Keratinocyte (primary cell): ENCODE measurements around the gene POMT2. TPM values are rescaled to one million over a fixed set of nuclear protein-coding genes. Genes with fewer than 3 reads are reported as not detected.

Experiments used
- DNase-seq: peaks from one replicate; pipeline ENCODE4 v3.0.0-alpha.2; 2011; ENCODE audit warnings: low read depth, missing footprints, low spot score
- FAIRE-seq: peaks from 2 replicates; lab custom pipeline; 2011; peaks lifted over from hg19 to GRCh38; lab: Jason Lieb, UNC
- H2AFZ ChIP-seq: 2 replicates; pipeline ENCODE4 v1.6.0; 2012; ENCODE audit warnings: low read length, control low read depth, inconsistent platforms; ENCODE audit not compliant: control insufficient read depth
- H3K27ac ChIP-seq: 2 replicates; pipeline ENCODE4 v1.5.1; 2011; ENCODE audit warnings: low read length; ENCODE audit not compliant: control insufficient read depth, insufficient read depth
- H3K27me3 ChIP-seq: 3 replicates; pipeline ENCODE4 v1.6.0; 2011; ENCODE audit warnings: low read length; ENCODE audit not compliant: control insufficient read depth, insufficient read depth; ENCODE audit errors: extremely low read depth
- H3K36me3 ChIP-seq, 2 experiments: 2 replicates in 1 of 2; 3 replicates in 1 of 2; pipeline ENCODE4 v1.5.1; 2011; ENCODE audit warnings: low read length in 2 of 2, mild to moderate bottlenecking in 1 of 2; ENCODE audit not compliant: control insufficient read depth in 2 of 2, insufficient read depth in 2 of 2; ENCODE audit errors: extremely low read depth in 1 of 2
- H3K4me1 ChIP-seq: 3 replicates; pipeline ENCODE4 v1.5.1; 2011; ENCODE audit warnings: low read length; ENCODE audit not compliant: control insufficient read depth, insufficient read depth; ENCODE audit errors: extremely low read depth
- H3K4me2 ChIP-seq: 3 replicates; pipeline ENCODE4 v1.6.0; 2011; ENCODE audit warnings: low read depth, low read length; ENCODE audit not compliant: control insufficient read depth, insufficient read depth; ENCODE audit errors: extremely low read depth
- H3K4me3 ChIP-seq, 3 experiments: fragments of 200-600 bp in 1 of 3; sonication (generic) in 1 of 3; 2 replicates in 2 of 3; 3 replicates in 1 of 3; pipeline ENCODE4 v1.5.1; 2011 to 2016; ENCODE audit warnings: low read length in 3 of 3, mild to moderate bottlenecking in 3 of 3, control low read depth in 2 of 3, inconsistent platforms in 1 of 3, low read depth in 1 of 3, mixed read lengths in 1 of 3, mixed run types in 1 of 3, moderate library complexity in 1 of 3; ENCODE audit not compliant: control insufficient read depth in 2 of 3, insufficient read depth in 2 of 3; ENCODE audit errors: extremely low read depth in 1 of 3
- H3K79me2 ChIP-seq: 2 replicates; pipeline ENCODE4 v1.6.0; 2012; ENCODE audit warnings: low read length; ENCODE audit not compliant: control insufficient read depth, insufficient read depth
- H3K9ac ChIP-seq: 3 replicates; pipeline ENCODE4 v1.6.0; 2011; ENCODE audit warnings: low read length; ENCODE audit not compliant: control insufficient read depth, insufficient read depth; ENCODE audit errors: extremely low read depth
- H3K9me1 ChIP-seq: 3 replicates; pipeline ENCODE4 v1.6.0; 2011; ENCODE audit warnings: low read length; ENCODE audit not compliant: control insufficient read depth, insufficient read depth; ENCODE audit errors: extremely low read depth
- H3K9me3 ChIP-seq: 2 replicates; pipeline ENCODE4 v1.5.1; 2012; ENCODE audit warnings: low read depth, low read length; ENCODE audit not compliant: control insufficient read depth
- H4K20me1 ChIP-seq: 3 replicates; pipeline ENCODE4 v1.6.0; 2011; ENCODE audit warnings: low read length; ENCODE audit not compliant: control insufficient read depth, insufficient read depth; ENCODE audit errors: extremely low read depth
- EZH2 ChIP-seq: IDR thresholded peaks from one replicate; pipeline ENCODE4 v1.6.1; 2012; ENCODE audit warnings: inconsistent platforms, mild to moderate bottlenecking, low read length, moderate library complexity
- dilution Hi-C: fragments of 300-500 bp; cut with MboI; formaldehyde crosslinking; loops from one replicate; pipeline ENCODE4 v1.7.0; 2020; ENCODE audit warnings: low sequenced_read_pairs; ENCODE audit not compliant: extremely low pct_ligation_motif_present
- polyA plus RNA-seq, 5 experiments: library from polyadenylated mRNA; depleted of rRNA in 3 of 5; stranded (reverse) in 3 of 5; stranded (forward) in 1 of 5; unstranded in 1 of 5; fragments of >200 nt; gene quantifications; 1 replicate in 1 of 5; 2 replicates in 3 of 5; 3 replicates in 1 of 5; pipeline versions ENCODE4 v1.2.1 to v1.2.3, GENCODE V29; 2011 to 2012; ENCODE audit warnings: missing spikeins in 2 of 5, low read depth in 1 of 5, low replicate concordance in 1 of 5
- TF ChIP-seq, protein P1 (sequence below), 3 experiments: IDR thresholded peaks in 1 of 3; conservative IDR thresholded peaks in 1 of 3; optimal IDR thresholded peaks in 1 of 3; 2 replicates in 2 of 3; 3 replicates in 1 of 3; pipeline versions ENCODE3 to v1.5.1; 2011; ENCODE audit warnings: low read length in 3 of 3, mild to moderate bottlenecking in 3 of 3, moderate library complexity in 2 of 3, control low read depth in 1 of 3, inconsistent platforms in 1 of 3; ENCODE audit not compliant: insufficient read depth in 2 of 3; ENCODE audit errors: extremely low read depth in 1 of 3

The POMT2 gene
- polyA plus RNA-seq, 1 donor (not counting 4 experiments of a cell fraction or from before 2014, with no cell fraction given), result 21.1 TPM

DNA sequence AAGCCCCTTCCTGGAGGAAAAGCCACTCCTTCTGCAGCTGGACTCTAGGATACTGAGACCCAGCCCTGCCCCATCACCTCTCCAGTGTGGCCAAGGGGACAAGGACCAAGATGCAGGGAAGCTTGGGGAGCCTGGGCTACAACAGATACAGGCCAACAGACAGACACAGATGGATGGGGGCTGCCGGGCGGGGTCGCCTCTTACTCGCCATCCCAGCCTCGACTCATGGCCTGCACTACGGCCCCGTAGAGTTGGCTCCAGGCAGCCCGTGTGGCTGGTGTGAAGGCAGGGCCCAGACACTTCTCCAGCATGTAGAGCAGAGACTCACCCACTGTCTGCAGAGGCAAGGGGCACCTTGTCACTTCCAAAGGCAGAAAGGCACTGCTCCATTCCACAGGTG lies 54.3 kb downstream of the POMT2 start:
- Histone ChIP-seq H3K9me1 (no peaks in the 10 kb centered on the region), H3K4me3 (no peak overlapping the region), H3K4me2 (no peak overlapping the region), H3K9ac (no peak overlapping the region), H3K36me3 (no peaks in the 10 kb centered on the region), H3K4me1 (peaks cover 8% of the 10 kb centered on the region), H3K9me3 (no peaks in the 10 kb centered on the region), H3K27me3 (peaks cover 37% of the 10 kb centered on the region), H3K27ac (no peak overlapping the region), H2AFZ (no peak overlapping the region), H4K20me1 (peaks cover 2% of the 10 kb centered on the region), H3K79me2 (no peaks in the 10 kb centered on the region)
- TF ChIP-seq, protein P1, sequence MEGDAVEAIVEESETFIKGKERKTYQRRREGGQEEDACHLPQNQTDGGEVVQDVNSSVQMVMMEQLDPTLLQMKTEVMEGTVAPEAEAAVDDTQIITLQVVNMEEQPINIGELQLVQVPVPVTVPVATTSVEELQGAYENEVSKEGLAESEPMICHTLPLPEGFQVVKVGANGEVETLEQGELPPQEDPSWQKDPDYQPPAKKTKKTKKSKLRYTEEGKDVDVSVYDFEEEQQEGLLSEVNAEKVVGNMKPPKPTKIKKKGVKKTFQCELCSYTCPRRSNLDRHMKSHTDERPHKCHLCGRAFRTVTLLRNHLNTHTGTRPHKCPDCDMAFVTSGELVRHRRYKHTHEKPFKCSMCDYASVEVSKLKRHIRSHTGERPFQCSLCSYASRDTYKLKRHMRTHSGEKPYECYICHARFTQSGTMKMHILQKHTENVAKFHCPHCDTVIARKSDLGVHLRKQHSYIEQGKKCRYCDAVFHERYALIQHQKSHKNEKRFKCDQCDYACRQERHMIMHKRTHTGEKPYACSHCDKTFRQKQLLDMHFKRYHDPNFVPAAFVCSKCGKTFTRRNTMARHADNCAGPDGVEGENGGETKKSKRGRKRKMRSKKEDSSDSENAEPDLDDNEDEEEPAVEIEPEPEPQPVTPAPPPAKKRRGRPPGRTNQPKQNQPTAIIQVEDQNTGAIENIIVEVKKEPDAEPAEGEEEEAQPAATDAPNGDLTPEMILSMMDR (optimal IDR thresholded peaks at IDR 0.05 in 1 of 3, IDR thresholded peaks at IDR 0.05 in 1 of 3, conservative IDR thresholded peaks at IDR 0.05 in 1 of 3; ENCODE audit: extremely low read depth in 1 of 3, insufficient read depth in 2 of 3, low read length in 3 of 3), result no peak
- dilution Hi-C loops, result no loop called here
- no peak for FAIRE-seq
- no peak for DNase-seq

DNA sequence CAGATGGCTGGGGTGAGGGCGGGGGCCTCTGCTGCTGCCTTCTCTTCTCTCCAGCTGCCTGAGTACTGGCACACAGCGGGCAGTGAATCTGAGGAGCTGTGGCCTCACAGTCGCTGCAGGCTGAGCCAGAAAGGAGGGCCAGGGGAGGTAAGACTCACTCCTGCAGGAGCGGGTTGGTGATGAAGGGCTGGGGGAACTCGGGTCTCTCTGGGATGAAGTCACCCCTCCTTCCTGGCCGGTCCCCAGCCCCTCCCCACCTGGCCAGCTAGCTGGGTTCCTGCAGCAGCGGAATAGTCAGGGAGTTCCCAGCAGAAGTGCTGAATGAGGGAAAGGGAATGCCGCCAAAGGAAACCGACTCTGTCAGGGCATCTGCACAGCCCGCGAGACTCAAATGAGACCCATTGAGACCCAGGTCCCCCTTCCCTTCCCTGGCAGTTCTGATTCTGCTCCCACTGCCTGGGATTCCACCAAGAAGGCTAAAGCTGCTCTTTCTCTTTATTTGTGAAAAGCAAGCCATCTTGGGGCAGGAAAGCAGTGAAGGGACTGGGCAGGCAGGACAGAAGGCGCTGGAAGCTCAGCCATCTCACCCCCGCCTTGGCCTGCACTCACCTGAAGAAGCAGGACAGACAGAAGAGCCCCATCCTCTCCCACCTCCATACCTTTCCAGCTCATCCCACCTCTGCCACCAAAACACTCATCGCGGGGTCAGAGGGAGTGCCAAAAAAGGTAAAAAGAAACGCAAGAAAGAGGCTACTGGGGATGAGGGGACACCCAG lies 54.9 kb downstream of the POMT2 start:
- H3K4me3 ChIP-seq, result no peak overlapping the region
- dilution Hi-C loops, result no loop called here
- no peak for TF ChIP-seq EZH2
- TF ChIP-seq, protein P1 (optimal IDR thresholded peaks at IDR 0.05 in 1 of 3, IDR thresholded peaks at IDR 0.05 in 1 of 3, conservative IDR thresholded peaks at IDR 0.05 in 1 of 3; ENCODE audit: extremely low read depth in 1 of 3, insufficient read depth in 2 of 3, low read length in 3 of 3), result no peak

More for the DNA sequence above, 54.9 kb downstream of the POMT2 start:
- no peak overlapping the region for H3K27ac ChIP-seq
- H3K9ac ChIP-seq, result no peak overlapping the region
- no peaks in the 10 kb centered on the region for H3K79me2 ChIP-seq
- peaks cover 31% of the 10 kb centered on the region for H3K27me3 ChIP-seq
- H4K20me1 ChIP-seq, result peaks cover 2% of the 10 kb centered on the region
- FAIRE-seq (no peak), DNase-seq (no peak)
- no peak overlapping the region for H3K4me2 ChIP-seq
- H2AFZ ChIP-seq, result no peak overlapping the region
- H3K9me3 ChIP-seq, result no peaks in the 10 kb centered on the region
- H3K4me1 ChIP-seq, result peaks cover 8% of the 10 kb centered on the region
- H3K9me1 ChIP-seq, result no peaks in the 10 kb centered on the region
- H3K36me3 ChIP-seq, result no peaks in the 10 kb centered on the region
